ENCODE measurements around the gene CACNA2D4. TPM values are rescaled to one million over a fixed set of nuclear protein-coding genes. Genes with fewer than 3 reads are reported as not detected.
A peak's percentile ranks its signal among the peaks of the same experiment; 100 is the strongest.

The CACNA2D4 gene
- total and polyA plus RNA-seq, 4 donors, result 1.5 to 12.6 (median 7.3) TPM

- TF ChIP-seq CTCF (IDR thresholded peaks at IDR 0.05; ENCODE audit: control extremely low read depth, extremely low read depth), result peak; percentile 98
- peaks cover 0 to 13% (median 0%) of the 10 kb centered on the region in 5 donors for H3K4me1 ChIP-seq (ENCODE audit: control insufficient read depth in 5 of 5, insufficient read depth in 5 of 5, low read length in 5 of 5)
- H3K4me3 ChIP-seq, result no peak overlapping the region
- WGBS, 2 donors, result 34 to 41% methylated on average over 16 of the region's 16 CpGs
- peaks cover 0 to 13% (median 5%) of the 10 kb centered on the region in 4 donors for H3K36me3 ChIP-seq (ENCODE audit: control insufficient read depth in 4 of 4, insufficient read depth in 4 of 4, low read length in 4 of 4)
- no peak overlapping the region for H3K27ac ChIP-seq (ENCODE audit: low read depth in 1 of 2, low read length in 1 of 2)
- no peaks in the 10 kb centered on the region for H3K9me3 ChIP-seq (ENCODE audit: control insufficient read depth in 4 of 4, insufficient read depth in 3 of 4, low read length in 3 of 4)
- H3K27me3 ChIP-seq (ENCODE audit: control insufficient read depth in 3 of 3, insufficient read depth in 3 of 3, low read length in 2 of 3), result no peaks in the 10 kb centered on the region
- no peak overlapping the region for H3K9ac ChIP-seq (ENCODE audit: insufficient read depth in 1 of 2, low read length in 2 of 2)
- ATAC-seq (ENCODE audit: insufficient read depth, low FRiP score) (peak; percentile 91), DNase-seq (peak; percentile 91 to 92 (median 91))
Observed at GRCh38 chr12:1939801-1940607, 21.6 kb upstream of the CACNA2D4 start.

DNA sequence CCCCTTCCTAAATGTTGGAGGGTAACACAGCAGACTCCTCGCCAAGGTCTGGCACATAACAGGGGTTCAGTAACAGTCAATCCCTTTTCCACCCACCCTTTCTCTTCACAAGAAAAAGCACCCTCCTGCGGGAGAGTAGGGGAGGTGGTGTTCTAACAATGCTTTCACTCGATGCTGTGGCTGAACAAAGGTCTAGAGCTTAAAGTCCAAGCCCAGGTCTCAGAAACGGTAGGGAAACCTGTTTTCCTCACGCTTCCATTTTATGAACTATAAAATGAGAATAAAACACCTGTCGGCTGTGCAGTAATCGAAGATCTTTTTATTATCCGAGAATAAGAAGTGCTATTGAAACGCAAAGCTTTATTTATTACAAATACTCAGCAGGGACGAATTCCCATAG, 20.9 kb upstream of the CACNA2D4 start:
- no peak overlapping the region for H3K27ac ChIP-seq (ENCODE audit: low read depth in 1 of 2, low read length in 1 of 2)

DNA sequence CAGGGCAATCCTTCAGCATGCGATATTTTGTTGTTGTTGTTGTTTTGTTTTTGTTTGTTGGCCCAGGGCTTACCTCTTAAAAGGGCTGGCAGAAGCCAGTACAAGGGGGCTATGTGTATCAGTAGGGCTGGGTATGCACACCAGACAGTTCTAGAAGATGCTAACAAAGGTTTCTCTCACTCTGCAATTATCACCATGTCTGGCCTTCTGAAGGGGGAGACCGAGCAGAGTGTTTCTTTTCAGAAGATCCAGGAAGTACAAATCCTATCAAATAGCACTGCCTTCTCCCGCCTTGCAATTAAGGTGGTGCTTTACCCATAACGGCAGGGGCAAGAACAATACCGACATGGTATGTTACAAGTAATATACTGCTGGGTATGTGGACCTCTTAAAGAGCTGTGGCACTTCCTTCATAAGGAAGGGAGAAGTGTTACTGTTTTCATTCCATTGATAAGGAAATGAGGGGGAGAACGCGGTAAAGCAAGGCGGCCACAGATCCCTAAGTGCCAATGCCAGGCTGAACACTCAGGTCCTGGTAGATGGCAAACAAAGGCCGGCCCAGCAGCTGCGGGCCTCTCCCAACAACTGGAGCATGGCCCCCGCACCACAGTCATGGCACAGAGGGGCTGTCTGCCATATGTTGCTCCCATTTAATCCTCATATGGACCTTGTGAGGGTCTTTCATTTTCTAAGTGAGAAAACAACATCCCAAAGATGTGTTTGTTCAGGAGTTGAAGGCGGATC, 19.2 kb upstream of the CACNA2D4 start:
- DNase-seq (no peak), ATAC-seq (ENCODE audit: insufficient read depth, low FRiP score) (no peak)

More for the DNA sequence above, 20.9 kb upstream of the CACNA2D4 start:
- Histone ChIP-seq H3K9me3 (ENCODE audit: control insufficient read depth in 4 of 4, insufficient read depth in 3 of 4, low read length in 3 of 4) (no peaks in the 10 kb centered on the region), H3K36me3 (ENCODE audit: control insufficient read depth in 4 of 4, insufficient read depth in 4 of 4, low read length in 4 of 4) (peaks cover 0 to 13% (median 5%) of the 10 kb centered on the region in 4 donors), H3K9ac (ENCODE audit: insufficient read depth in 1 of 2, low read length in 2 of 2) (no peak overlapping the region), H3K27me3 (ENCODE audit: control insufficient read depth in 3 of 3, insufficient read depth in 3 of 3, low read length in 2 of 3) (no peaks in the 10 kb centered on the region), H3K4me1 (ENCODE audit: control insufficient read depth in 5 of 5, insufficient read depth in 5 of 5, low read length in 5 of 5) (peaks cover 0 to 13% (median 0%) of the 10 kb centered on the region in 5 donors), H3K4me3 (no peak overlapping the region)
- DNase-seq (no peak), ATAC-seq (ENCODE audit: insufficient read depth, low FRiP score) (no peak)
- WGBS, 2 donors, result 76 to 79% methylated on average over 10 of the region's 10 CpGs
- TF ChIP-seq CTCF (IDR thresholded peaks at IDR 0.05; ENCODE audit: control extremely low read depth, extremely low read depth), result no peak

More for the DNA sequence above, 19.2 kb upstream of the CACNA2D4 start:
- 74 to 87% methylated on average over 12 of the region's 12 CpGs for WGBS, 2 donors
- H3K9me3 ChIP-seq (ENCODE audit: control insufficient read depth in 4 of 4, insufficient read depth in 3 of 4, low read length in 3 of 4), result no peaks in the 10 kb centered on the region
- TF ChIP-seq CTCF (IDR thresholded peaks at IDR 0.05; ENCODE audit: control extremely low read depth, extremely low read depth), result no peak
- no peak overlapping the region for H3K9ac ChIP-seq (ENCODE audit: insufficient read depth in 1 of 2, low read length in 2 of 2)
- no peak overlapping the region for H3K4me3 ChIP-seq
- H3K27me3 ChIP-seq (ENCODE audit: control insufficient read depth in 3 of 3, insufficient read depth in 3 of 3, low read length in 2 of 3), result peaks cover 0 to 4% (median 0%) of the 10 kb centered on the region in 3 donors
- H3K4me1 ChIP-seq (ENCODE audit: control insufficient read depth in 5 of 5, insufficient read depth in 5 of 5, low read length in 5 of 5), result peaks cover 0 to 13% (median 3%) of the 10 kb centered on the region in 5 donors
- peaks cover 0 to 13% (median 5%) of the 10 kb centered on the region in 4 donors for H3K36me3 ChIP-seq (ENCODE audit: control insufficient read depth in 4 of 4, insufficient read depth in 4 of 4, low read length in 4 of 4)
- H3K27ac ChIP-seq (ENCODE audit: low read depth in 1 of 2, low read length in 1 of 2), result peak overlapping the region in 1 of 2 donors; percentile 54
